ENCODE results near the gene DCP2. TPM values are rescaled to one million over a fixed set of nuclear protein-coding genes. Genes with fewer than 3 reads are reported as not detected.

Gene DCP2
- polyA plus RNA-seq, 1 experiment, result 18.4 TPM

- CTCF ChIA-PET, result interaction anchor here (0.6 to 3.8 kb wide), 2 partner anchors 9 to 68 kb away, joined by 9 to 32 read pairs; no protein-coding TSS in a partner anchor
- Histone ChIP-seq H3K27me3 (ENCODE audit: control insufficient read depth, insufficient read depth, low read length) (no peaks in the 10 kb centered on the region), H3K4me3 (ENCODE audit: low read depth, low read length) (no peak overlapping the region), H3K9me3 (ENCODE audit: control insufficient read depth, insufficient read depth, low read length) (no peaks in the 10 kb centered on the region), H3K27ac (ENCODE audit: low read depth, low read length) (no peak overlapping the region)
- TF ChIP-seq CTCF (IDR thresholded peaks at IDR 0.05; ENCODE audit: low read depth, low read length), result no peak
- POLR2A ChIA-PET, result no interaction called here
- DNase-seq (ENCODE audit: low read depth, low spot score), result no peak
Observed at GRCh38 chr5:113005454-113005853, 28.9 kb downstream of the DCP2 start.

- TF ChIP-seq CTCF (IDR thresholded peaks at IDR 0.05; ENCODE audit: low read depth, low read length), result no peak
- ChIA-PET CTCF (interaction anchor here (1.0 to 1.8 kb wide), 2 partner anchors 20 to 22 kb away, joined by 3 to 6 read pairs; no protein-coding TSS in a partner anchor), POLR2A (no interaction called here)
- Histone ChIP-seq H3K27ac (ENCODE audit: low read depth, low read length) (no peak overlapping the region), H3K4me3 (ENCODE audit: low read depth, low read length) (no peak overlapping the region), H3K27me3 (ENCODE audit: control insufficient read depth, insufficient read depth, low read length) (no peaks in the 10 kb centered on the region), H3K9me3 (ENCODE audit: control insufficient read depth, insufficient read depth, low read length) (no peaks in the 10 kb centered on the region)
- no peak for DNase-seq (ENCODE audit: low read depth, low spot score)
Observed at GRCh38 chr5:113017881-113018635, 41.5 kb downstream of the DCP2 start.

- no peak for TF ChIP-seq CTCF (IDR thresholded peaks at IDR 0.05; ENCODE audit: low read depth, low read length)
- DNase-seq (ENCODE audit: low read depth, low spot score), result peak; percentile 52
- no peaks in the 10 kb centered on the region for H3K9me3 ChIP-seq (ENCODE audit: control insufficient read depth, insufficient read depth, low read length)
- H3K4me3 ChIP-seq (ENCODE audit: low read depth, low read length), result no peak overlapping the region
- H3K27me3 ChIP-seq (ENCODE audit: control insufficient read depth, insufficient read depth, low read length), result no peaks in the 10 kb centered on the region
- ChIA-PET POLR2A (interaction anchor here (0.8 kb wide), 1 partner anchor 32 kb away, joined by 5 read pairs; no protein-coding TSS in a partner anchor), CTCF (interaction anchor here (0.5 to 1.7 kb wide), 3 partner anchors 13 to 173 kb away, joined by 3 to 12 read pairs (median 6); no protein-coding TSS in a partner anchor)
- peak overlapping the region; percentile 35 for H3K27ac ChIP-seq (ENCODE audit: low read depth, low read length)
Observed at GRCh38 chr5:113020461-113021273, 44.1 kb downstream of the DCP2 start.

DNA sequence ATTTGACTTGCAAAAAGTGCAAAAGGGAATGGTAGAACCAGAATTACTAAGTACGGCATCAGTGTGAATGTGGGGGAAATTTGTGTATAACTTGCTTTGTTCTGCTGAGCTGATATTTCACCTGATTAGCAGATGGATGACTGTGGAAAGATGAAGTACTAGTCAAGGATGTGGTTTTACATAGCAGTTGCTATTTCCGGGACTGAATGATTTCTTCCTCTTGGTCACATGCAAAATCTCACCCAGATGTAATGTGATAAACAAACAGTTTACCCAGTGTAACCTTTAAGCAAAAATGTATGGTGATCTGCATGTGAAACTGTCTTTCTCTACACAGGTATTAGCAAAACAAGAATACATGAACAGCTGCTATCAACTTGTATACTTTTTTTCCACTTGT, 46.1 kb downstream of the DCP2 start:
- Histone ChIP-seq H3K27ac (ENCODE audit: low read depth, low read length) (no peak overlapping the region), H3K9me3 (ENCODE audit: control insufficient read depth, insufficient read depth, low read length) (no peaks in the 10 kb centered on the region), H3K27me3 (ENCODE audit: control insufficient read depth, insufficient read depth, low read length) (no peaks in the 10 kb centered on the region), H3K4me3 (ENCODE audit: low read depth, low read length) (no peak overlapping the region)
- TF ChIP-seq CTCF (IDR thresholded peaks at IDR 0.05; ENCODE audit: low read depth, low read length), result no peak
- no peak for DNase-seq (ENCODE audit: low read depth, low spot score)
- ChIA-PET POLR2A (no interaction called here), CTCF (interaction anchor here (1.1 to 4.2 kb wide), 3 partner anchors 27 to 590 kb away, joined by 3 to 17 read pairs (median 4); no protein-coding TSS in a partner anchor)

All from AG04450 (cell line).